Aorta (tissue), 5 donors: Measurements from ENCODE around the gene PSME2. TPM values are rescaled to one million over a fixed set of nuclear protein-coding genes. Genes with fewer than 3 reads are reported as not detected.

ENCODE experiments used
- ATAC-seq: fragments of 200-7000 bp; cut with Tn5 transposase; one replicate; pipeline ENCODE4 v1.9.1; 2022; ENCODE audit warnings: moderate library complexity; ENCODE audit not compliant: low FRiP score
- DNase-seq, 2 donors: peaks; one replicate each; pipeline ENCODE4 v3.0.0-alpha.2; 2020
- H3K27ac ChIP-seq, 2 donors: one replicate each; pipeline ENCODE4 v1.5.1; 2013; ENCODE audit warnings: low read length in 2 of 2, mild to moderate bottlenecking in 2 of 2, moderate library complexity in 2 of 2, control low read depth in 1 of 2, inconsistent platforms in 1 of 2, low read depth in 1 of 2
- H3K27me3 ChIP-seq, 2 donors: one replicate each; pipeline ENCODE4 v1.6.1; 2013; ENCODE audit warnings: control low read depth in 1 of 2, low read length in 1 of 2, mild to moderate bottlenecking in 1 of 2, moderate library complexity in 1 of 2; ENCODE audit not compliant: insufficient read depth in 2 of 2, control insufficient read depth in 1 of 2
- H3K36me3 ChIP-seq, 2 donors: one replicate each; pipeline ENCODE4 v1.6.1; 2013; ENCODE audit warnings: control low read depth in 1 of 2, low read length in 1 of 2, mild to moderate bottlenecking in 1 of 2; ENCODE audit not compliant: insufficient read depth in 2 of 2, control insufficient read depth in 1 of 2
- H3K4me1 ChIP-seq, 2 donors: one replicate each; pipeline ENCODE4 v1.6.1; 2013; ENCODE audit warnings: low read length in 2 of 2, control low read depth in 1 of 2, mild to moderate bottlenecking in 1 of 2, moderate library complexity in 1 of 2; ENCODE audit not compliant: insufficient read depth in 2 of 2, control insufficient read depth in 1 of 2
- H3K4me3 ChIP-seq, 2 donors: one replicate each; pipeline ENCODE4 v1.5.1; 2013; ENCODE audit warnings: low read length in 2 of 2, control low read depth in 1 of 2, mild to moderate bottlenecking in 1 of 2
- H3K9me3 ChIP-seq: one replicate; pipeline ENCODE4 v1.6.1; 2013; ENCODE audit warnings: mild to moderate bottlenecking, low read length; ENCODE audit not compliant: control insufficient read depth
- WGBS, 2 donors: extraction: QIAGEN DNeasy Blood & Tissue Kit; methylation state at CpG; one replicate each; pipeline ENCODE4 v1.1.7; 2013; 5-methylcytosine and 5-hydroxymethylcytosine counted together
- intact Hi-C, 2 donors: fragments of 100-400 bp; cut with DNase I; formaldehyde crosslinking; loops; one replicate each; pipeline versions ENCODE4 v1.14.2 to v1.15.0; 2022
- polyA plus RNA-seq, 2 donors: library from polyadenylated mRNA; stranded (reverse); fragments of 200-250 nt; gene quantifications; one replicate each; pipeline ENCODE4 v1.2.3, GENCODE V29; 2013
- total RNA-seq, 2 donors: library from RNA; stranded (reverse); fragmentation: NEBNext Ultra II Directional; extraction: Animal tissue kit (Norgen Biotek cat#: 25700); gene quantifications; one replicate each; pipeline ENCODE4 v1.2.1, GENCODE V29; 2021
- donor health status: healthy with polysubstance abuse.
- donor health status: Bipolar disorder and iron deficiency.
- donor health status: DM: no; HTN: no; CAD: no.
- donor health status: DM: no; HTN: no; CAD: no.
- donor health status: DM: yes; HTN: yes; CAD: no.

PSME2 gene
- total and polyA plus RNA-seq, 4 donors: 86.1 to 261 (median 118) TPM

- DNase-seq: no peak
- H3K36me3 ChIP-seq: no peaks in the 10 kb centered on the region
- WGBS, 2 donors: 88 to 97% methylated on average over 1 of the region's 1 CpG
- intact Hi-C loops: no loop called here
- no peak overlapping the region for H3K4me3 ChIP-seq
- no peaks in the 10 kb centered on the region for H3K4me1 ChIP-seq
- no peaks in the 10 kb centered on the region for H3K9me3 ChIP-seq
- no peak overlapping the region for H3K27ac ChIP-seq
- no peaks in the 10 kb centered on the region for H3K27me3 ChIP-seq
- ATAC-seq: no peak
Measured at GRCh38 chr14:24144451-24144850, 2.0 kb downstream of the PSME2 start.

DNA sequence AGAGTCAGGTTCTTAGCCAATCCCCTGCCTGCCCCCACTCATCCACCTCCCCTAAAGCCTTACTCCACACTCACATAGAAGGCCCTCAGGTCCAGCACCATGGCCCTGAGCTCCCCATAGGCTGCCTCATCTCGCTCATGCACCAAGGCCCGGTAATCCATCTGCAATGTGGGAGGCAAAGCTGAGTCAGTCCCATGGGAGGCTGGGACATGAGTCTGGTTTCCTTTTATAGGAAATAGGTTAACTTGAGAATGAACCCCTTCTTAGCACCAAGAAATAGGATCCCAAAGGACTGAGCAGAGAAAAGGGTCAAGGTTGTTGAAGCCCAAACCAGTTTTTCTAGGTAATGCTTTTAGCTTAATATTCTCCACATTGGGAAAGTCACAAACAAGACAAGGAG is 2.9 kb downstream of the PSME2 start:
- H3K36me3 ChIP-seq: no peaks in the 10 kb centered on the region
- ATAC-seq: no peak
- no peak overlapping the region for H3K4me3 ChIP-seq
- no peak overlapping the region for H3K27ac ChIP-seq
- intact Hi-C loops: no loop called here
- 63 to 65% methylated on average over 2 of the region's 2 CpGs for WGBS, 2 donors
- H3K27me3 ChIP-seq: no peaks in the 10 kb centered on the region
- DNase-seq: peak; percentile 21 to 51
- H3K4me1 ChIP-seq: no peaks in the 10 kb centered on the region
- H3K9me3 ChIP-seq: no peaks in the 10 kb centered on the region

- DNase-seq (peak; percentile 100), ATAC-seq (peak; percentile 97)
- peak within 1 kb of the TSS in 1 of 2 donors; percentile 60 for H3K27ac ChIP-seq
- intact Hi-C loops: loop anchor here in 1 of 2 donors (2.0 kb wide), 1 partner anchor 26 kb away; the partner anchor contains the start of genes DCAF11 and NRL
- H3K4me3 ChIP-seq: peak within 1 kb of the TSS; percentile 20 to 53
- 0 to 1% methylated on average over 61 to 65 of the region's 65 CpGs for WGBS, 2 donors
- H3K27me3 ChIP-seq: no peaks in the 10 kb centered on the region
- no peaks in the 10 kb centered on the region for H3K9me3 ChIP-seq
- no peaks in the 10 kb centered on the region for H3K4me1 ChIP-seq
- no peaks in the 10 kb centered on the region for H3K36me3 ChIP-seq
Measured at GRCh38 chr14:24141097-24141880, 5.1 kb downstream of the PSME2 start, which contains the start of gene EMC9. TSS of gene EMC9 (minus strand) at chr14:24141591. CDS start at chr14:24141304, 287 bp downstream.

- ATAC-seq: no peak
- DNase-seq: peak; percentile 41 to 73
- intact Hi-C loops: no loop called here
- no peak overlapping the region for H3K27ac ChIP-seq
- no peak overlapping the region for H3K4me3 ChIP-seq
- H3K36me3 ChIP-seq: no peaks in the 10 kb centered on the region
- 90 to 91% methylated on average over 9 of the region's 9 CpGs for WGBS, 2 donors
- H3K27me3 ChIP-seq: no peaks in the 10 kb centered on the region
- no peaks in the 10 kb centered on the region for H3K9me3 ChIP-seq
- no peaks in the 10 kb centered on the region for H3K4me1 ChIP-seq
Measured at GRCh38 chr14:24139272-24139934, 7.0 kb downstream of the PSME2 start.

DNA sequence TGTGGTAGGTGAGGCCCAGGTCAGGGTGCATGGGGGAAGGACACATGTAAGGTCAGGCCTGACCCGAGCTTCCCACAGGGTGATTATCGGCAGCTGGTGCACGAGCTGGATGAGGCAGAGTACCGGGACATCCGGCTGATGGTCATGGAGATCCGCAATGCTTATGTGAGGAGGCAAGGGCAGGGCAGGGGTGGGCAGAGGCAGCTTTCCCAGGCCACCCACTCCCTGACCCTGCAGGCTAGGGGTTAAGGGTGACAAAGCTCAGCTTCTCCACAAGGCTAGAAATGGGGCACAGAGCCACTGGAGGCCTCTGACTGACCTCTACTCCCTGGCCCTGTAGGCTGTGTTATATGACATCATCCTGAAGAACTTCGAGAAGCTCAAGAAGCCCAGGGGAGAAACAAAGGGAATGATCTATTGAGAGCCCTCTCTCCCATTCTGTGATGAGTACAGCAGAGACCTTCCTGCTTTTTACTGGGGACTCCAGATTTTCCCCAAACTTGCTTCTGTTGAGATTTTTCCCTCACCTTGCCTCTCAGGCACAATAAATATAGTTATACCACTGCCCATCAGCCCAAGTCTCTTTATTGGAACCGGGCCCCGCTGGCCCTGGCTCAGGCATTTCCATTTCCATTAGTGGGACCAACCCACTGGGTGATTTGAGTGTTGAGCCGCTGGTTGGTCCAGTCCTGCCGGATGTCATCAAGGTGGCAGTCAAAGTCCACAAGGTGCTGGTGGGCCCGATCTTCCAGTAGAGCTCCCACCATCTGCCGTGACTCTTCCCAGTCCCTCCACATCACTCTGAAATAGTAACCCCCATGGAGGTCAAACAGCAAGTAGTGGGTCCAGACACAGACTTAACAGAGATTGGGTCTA is 7.8 kb downstream of the PSME2 start:
- H3K27ac ChIP-seq: no peak overlapping the region
- WGBS, 2 donors: 85% methylated on average over 13 of the region's 13 CpGs
- no peaks in the 10 kb centered on the region for H3K27me3 ChIP-seq
- H3K4me3 ChIP-seq: no peak overlapping the region
- H3K9me3 ChIP-seq: no peaks in the 10 kb centered on the region
- no peaks in the 10 kb centered on the region for H3K36me3 ChIP-seq
- no peak for ATAC-seq
- H3K4me1 ChIP-seq: no peaks in the 10 kb centered on the region
- intact Hi-C loops: no loop called here
- peak; percentile 45 to 59 for DNase-seq

GRCh38 chr14:24137529-24138395 is 8.6 kb downstream of the PSME2 start:
- H3K27me3 ChIP-seq: no peaks in the 10 kb centered on the region
- no peak for ATAC-seq
- no peaks in the 10 kb centered on the region for H3K9me3 ChIP-seq
- H3K27ac ChIP-seq: no peak overlapping the region
- peak; percentile 21 to 74 for DNase-seq
- WGBS, 2 donors: 88 to 91% methylated on average over 8 of the region's 8 CpGs
- H3K36me3 ChIP-seq: no peaks in the 10 kb centered on the region
- H3K4me1 ChIP-seq: no peaks in the 10 kb centered on the region
- intact Hi-C loops: no loop called here
- H3K4me3 ChIP-seq: no peak overlapping the region

GRCh38 chr14:24136684-24137528 is 9.5 kb downstream of the PSME2 start:
- Histone ChIP-seq H3K27me3 (no peaks in the 10 kb centered on the region), H3K27ac (peak overlapping the region in 1 of 2 donors; percentile 14), H3K36me3 (no peaks in the 10 kb centered on the region), H3K4me3 (peak overlapping the region; percentile 71 to 92), H3K9me3 (no peaks in the 10 kb centered on the region), H3K4me1 (no peaks in the 10 kb centered on the region)
- DNase-seq (peak; percentile 34 to 36), ATAC-seq (no peak)
- intact Hi-C loops: no loop called here
- WGBS, 2 donors: 33 to 41% methylated on average over 13 of the region's 13 CpGs
